Loucy (cell line): ENCODE data around the gene ADGRF3.
"Not testable (repeated sequence)": the region's sequence is repeated elsewhere in the genome, so short reads cannot be mapped to it uniquely, and the experiment has no call there.

Experiments used
- H2AFZ ChIP-seq: fragments of 200-600 bp; sonication (generic); 2 replicates; pipeline ENCODE4 v1.6.0; 2016; ENCODE audit warnings: antibody characterized with exemption, mild to moderate bottlenecking, low read length, moderate library complexity
- H3F3A ChIP-seq: fragments of 200-600 bp; 2 replicates; pipeline ENCODE4 v1.6.0; 2016; ENCODE audit warnings: antibody characterized with exemption, low read depth, mild to moderate bottlenecking
- H3K27me3 ChIP-seq: fragments of 200-600 bp; sonication (generic); 2 replicates; pipeline ENCODE4 v1.6.1; 2014; ENCODE audit warnings: low read length, mild to moderate bottlenecking; ENCODE audit not compliant: insufficient read depth, poor library complexity, severe bottlenecking
- H3K36me3 ChIP-seq: fragments of 200-600 bp; sonication (generic); 2 replicates; pipeline ENCODE4 v1.6.1; 2016; ENCODE audit warnings: low read length; ENCODE audit not compliant: insufficient read depth
- H3K4me1 ChIP-seq: fragments of 200-600 bp; sonication (generic); 2 replicates; pipeline ENCODE4 v1.5.1; 2014; ENCODE audit warnings: low read length, mild to moderate bottlenecking; ENCODE audit not compliant: insufficient read depth, poor library complexity, severe bottlenecking
- H3K4me2 ChIP-seq: fragments of 200-600 bp; sonication (generic); 2 replicates; pipeline ENCODE4 v1.6.0; 2014; ENCODE audit warnings: antibody characterized with exemption, low read length, low read depth, mild to moderate bottlenecking; ENCODE audit not compliant: poor library complexity, severe bottlenecking
- H3K4me3 ChIP-seq: fragments of 200-600 bp; sonication (generic); 2 replicates; pipeline ENCODE4 v1.5.1; 2014; ENCODE audit warnings: low read length, mild to moderate bottlenecking, mixed read lengths; ENCODE audit not compliant: poor library complexity, severe bottlenecking
- H3K79me2 ChIP-seq: fragments of 200-600 bp; sonication (generic); 2 replicates; pipeline ENCODE4 v1.6.1; 2014; ENCODE audit warnings: low read length; ENCODE audit not compliant: insufficient read depth
- H3K9ac ChIP-seq: fragments of 200-600 bp; sonication (generic); 2 replicates; pipeline ENCODE4 v1.6.0; 2014; ENCODE audit warnings: mild to moderate bottlenecking, low read depth, low read length, moderate library complexity; ENCODE audit not compliant: poor library complexity, severe bottlenecking
- H3K9me2 ChIP-seq: fragments of 200-600 bp; sonication (generic); replicated peaks from 2 replicates; pipeline ENCODE4 v1.6.1; 2016; ENCODE audit warnings: low read depth, low read length, mixed read lengths
- H3K9me3 ChIP-seq: fragments of 200-600 bp; sonication (generic); 2 replicates; pipeline ENCODE4 v1.6.1; 2014; ENCODE audit warnings: mild to moderate bottlenecking, antibody characterized with exemption, low read length, low read depth; ENCODE audit not compliant: insufficient read depth
- H4K20me1 ChIP-seq: fragments of 200-600 bp; sonication (generic); 2 replicates; pipeline ENCODE4 v1.6.0; 2014; ENCODE audit warnings: antibody characterized with exemption, low read length, mild to moderate bottlenecking; ENCODE audit not compliant: insufficient read depth, poor library complexity, severe bottlenecking
- EZH2phosphoT487 ChIP-seq: fragments of 200-600 bp; IDR thresholded peaks from 2 replicates; pipeline ENCODE4 v1.6.1; 2018; ENCODE audit warnings: antibody characterized with exemption, mild to moderate bottlenecking, moderate library complexity, borderline replicate concordance
- TF ChIP-seq, protein P1 (sequence below): fragments of 200-600 bp; sonication (generic); conservative IDR thresholded peaks from 2 replicates; pipeline ENCODE4 v1.5.1; 2014; ENCODE audit warnings: mild to moderate bottlenecking, antibody characterized with exemption, low read length

The ADGRF3 gene

GRCh38 chr2:26273501-26273900 lies 73.1 kb downstream of the ADGRF3 start:
- Histone ChIP-seq H3K36me3 (peaks cover 37% of the 10 kb centered on the region; the same call in 1 of the 2 replicates), H3K9me2 (no peaks in the 10 kb centered on the region), H3K9ac (no peak overlapping the region), H2AFZ (no peak overlapping the region), H3K9me3 (no peaks in the 10 kb centered on the region), H3F3A (no peaks in the 10 kb centered on the region), H3K79me2 (no peaks in the 10 kb centered on the region), H3K27me3 (no peaks in the 10 kb centered on the region), H4K20me1 (no peaks in the 10 kb centered on the region), H3K4me3 (no peak overlapping the region), H3K4me1 (peaks cover 3% of the 10 kb centered on the region), H3K4me2 (no peak overlapping the region)
- TF ChIP-seq, protein P1, sequence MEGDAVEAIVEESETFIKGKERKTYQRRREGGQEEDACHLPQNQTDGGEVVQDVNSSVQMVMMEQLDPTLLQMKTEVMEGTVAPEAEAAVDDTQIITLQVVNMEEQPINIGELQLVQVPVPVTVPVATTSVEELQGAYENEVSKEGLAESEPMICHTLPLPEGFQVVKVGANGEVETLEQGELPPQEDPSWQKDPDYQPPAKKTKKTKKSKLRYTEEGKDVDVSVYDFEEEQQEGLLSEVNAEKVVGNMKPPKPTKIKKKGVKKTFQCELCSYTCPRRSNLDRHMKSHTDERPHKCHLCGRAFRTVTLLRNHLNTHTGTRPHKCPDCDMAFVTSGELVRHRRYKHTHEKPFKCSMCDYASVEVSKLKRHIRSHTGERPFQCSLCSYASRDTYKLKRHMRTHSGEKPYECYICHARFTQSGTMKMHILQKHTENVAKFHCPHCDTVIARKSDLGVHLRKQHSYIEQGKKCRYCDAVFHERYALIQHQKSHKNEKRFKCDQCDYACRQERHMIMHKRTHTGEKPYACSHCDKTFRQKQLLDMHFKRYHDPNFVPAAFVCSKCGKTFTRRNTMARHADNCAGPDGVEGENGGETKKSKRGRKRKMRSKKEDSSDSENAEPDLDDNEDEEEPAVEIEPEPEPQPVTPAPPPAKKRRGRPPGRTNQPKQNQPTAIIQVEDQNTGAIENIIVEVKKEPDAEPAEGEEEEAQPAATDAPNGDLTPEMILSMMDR = no peak
- no peak for TF ChIP-seq EZH2phosphoT487

DNA sequence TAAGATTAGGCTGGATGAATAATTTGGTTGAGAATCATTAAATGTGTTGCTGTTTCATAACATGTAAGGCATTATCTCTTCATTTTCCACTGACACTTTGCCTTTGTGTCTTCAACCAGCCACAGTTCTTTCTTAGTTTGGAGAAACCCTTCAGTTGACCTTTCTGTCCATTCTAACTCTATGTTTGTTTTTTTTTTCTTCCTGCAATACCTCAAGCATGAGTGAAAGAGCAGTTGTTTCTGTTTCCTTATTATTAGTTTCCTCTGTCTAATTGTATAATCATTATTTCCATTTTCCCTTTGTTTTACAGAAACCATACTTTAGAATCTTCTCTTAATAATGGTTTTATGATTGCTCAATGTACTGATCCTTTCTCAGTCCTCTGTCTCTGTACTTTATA lies 76.2 kb downstream of the ADGRF3 start:
- Histone ChIP-seq H3K9me3 (no peaks in the 10 kb centered on the region), H3K27me3 (no peaks in the 10 kb centered on the region), H2AFZ (no peak overlapping the region), H3K4me1 (peaks cover 3% of the 10 kb centered on the region), H3K9me2 (no peaks in the 10 kb centered on the region), H3K4me2 (no peak overlapping the region), H3K4me3 (no peak overlapping the region), H3K36me3 (peaks cover 14% of the 10 kb centered on the region; the same call in 1 of the 2 replicates), H3K79me2 (no peaks in the 10 kb centered on the region), H3F3A (no peaks in the 10 kb centered on the region), H3K9ac (no peak overlapping the region), H4K20me1 (no peaks in the 10 kb centered on the region)
- TF ChIP-seq, protein P1 = no peak
- TF ChIP-seq EZH2phosphoT487 = no peak

GRCh38 chr2:26269571-26270158 lies 76.9 kb downstream of the ADGRF3 start:
- no peaks in the 10 kb centered on the region for H3K9me2 ChIP-seq
- H2AFZ ChIP-seq = no peak overlapping the region
- peaks cover 17% of the 10 kb centered on the region; the same call in 1 of the 2 replicates for H3K36me3 ChIP-seq
- no peak overlapping the region for H3K4me3 ChIP-seq
- H3K4me2 ChIP-seq = no peak overlapping the region
- no peaks in the 10 kb centered on the region for H3K27me3 ChIP-seq
- no peak for TF ChIP-seq EZH2phosphoT487
- TF ChIP-seq, protein P1 = no peak
- H3K79me2 ChIP-seq = no peaks in the 10 kb centered on the region
- H3K9me3 ChIP-seq = no peaks in the 10 kb centered on the region
- H4K20me1 ChIP-seq = no peaks in the 10 kb centered on the region
- no peaks in the 10 kb centered on the region for H3F3A ChIP-seq
- peaks cover 3% of the 10 kb centered on the region for H3K4me1 ChIP-seq
- H3K9ac ChIP-seq = no peak overlapping the region

GRCh38 chr2:26268670-26269385 lies 77.8 kb downstream of the ADGRF3 start:
- not testable (repeated sequence) for H3K4me2 ChIP-seq, H3K9ac ChIP-seq, H4K20me1 ChIP-seq, H3K9me2 ChIP-seq, H3K4me3 ChIP-seq, H3K4me1 ChIP-seq, H3K79me2 ChIP-seq, H3K9me3 ChIP-seq, H3K27me3 ChIP-seq, H2AFZ ChIP-seq, H3F3A ChIP-seq
- peaks cover 15% of the 10 kb centered on the region; the same call in 1 of the 2 replicates for H3K36me3 ChIP-seq
